Natural killer cell (primary cell): ENCODE measurements around the gene CROCC2. TPM values are rescaled to one million over a fixed set of nuclear protein-coding genes. Genes with fewer than 3 reads are reported as not detected.

Source experiments
- ATAC-seq, 3 donors: fragments of 150-1000 bp in 2 of 3; fragments of 200-7000 bp in 1 of 3; cut with Tn5 transposase; 1 replicate in 1 of 3; 2 replicates in 2 of 3; pipeline ENCODE4 v1.10.0; 2021; ENCODE audit warnings: mild to moderate bottlenecking in 2 of 3, moderate library complexity in 2 of 3
- DNase-seq, 2 donors: peaks; one replicate each; pipeline versions ENCODE4 v3.0.0 to v3.0.0-alpha.2; 2013 to 2021; ENCODE audit warnings: mixed read lengths in 1 of 2
- H3K27ac ChIP-seq: one replicate; pipeline ENCODE4 v1.5.1; 2013; ENCODE audit warnings: mild to moderate bottlenecking, low read length
- H3K27me3 ChIP-seq: one replicate; pipeline ENCODE4 v1.6.1; 2013; ENCODE audit warnings: low read length; ENCODE audit not compliant: control insufficient read depth, insufficient read depth
- H3K36me3 ChIP-seq: one replicate; pipeline ENCODE4 v1.6.1; 2013; ENCODE audit warnings: low read length; ENCODE audit not compliant: control insufficient read depth, insufficient read depth
- H3K4me1 ChIP-seq: one replicate; pipeline ENCODE4 v1.6.1; 2013; ENCODE audit warnings: low read length; ENCODE audit not compliant: control insufficient read depth, insufficient read depth
- H3K4me3 ChIP-seq: one replicate; pipeline ENCODE4 v1.5.1; 2013; ENCODE audit warnings: low read length
- H3K9me3 ChIP-seq: one replicate; pipeline ENCODE4 v1.6.1; 2013; ENCODE audit warnings: low read length; ENCODE audit not compliant: control insufficient read depth, insufficient read depth
- H3K27ac Mint-ChIP-seq, 2 donors: one replicate each; pipeline ENCODE4 v1.8.0; 2022; ENCODE audit warnings: mild to moderate bottlenecking in 2 of 2, mixed read lengths in 2 of 2, moderate library complexity in 1 of 2
- H3K27me3 Mint-ChIP-seq, 2 donors: one replicate each; pipeline ENCODE4 v1.8.0; 2022; ENCODE audit warnings: low read depth in 2 of 2, mixed read lengths in 2 of 2
- H3K36me3 Mint-ChIP-seq: one replicate; pipeline ENCODE4 v1.8.0; 2022; ENCODE audit warnings: mixed read lengths
- H3K4me1 Mint-ChIP-seq, 2 donors: one replicate each; pipeline ENCODE4 v1.8.0; 2022; ENCODE audit warnings: mixed read lengths in 2 of 2
- H3K4me3 Mint-ChIP-seq: one replicate; pipeline ENCODE4 v1.8.0; 2022; ENCODE audit warnings: mild to moderate bottlenecking, moderate library complexity, mixed read lengths
- H3K9me3 Mint-ChIP-seq, 2 donors: one replicate each; pipeline ENCODE4 v1.8.0; 2022; ENCODE audit warnings: mixed read lengths in 2 of 2
- CTCF ChIP-seq: fragments of 200-600 bp; IDR thresholded peaks from one replicate; pipeline ENCODE4 v1.8.0; 2022; ENCODE audit warnings: antibody characterized with exemption
- WGBS: methylation state at CpG from one replicate; pipeline ENCODE4 v1.1.7; 2013; ENCODE audit warnings: missing lambda C conversion rate; ENCODE audit not compliant: insufficient coverage; 5-methylcytosine and 5-hydroxymethylcytosine counted together
- intact Hi-C: fragments of 100-400 bp; cut with micrococcal nuclease; formaldehyde crosslinking; loops from one replicate; pipeline ENCODE4 v1.14.2; 2022
- total RNA-seq, 4 donors: library from RNA; stranded (reverse); fragments of 120-200 nt in 1 of 4; gene quantifications; one replicate each; pipeline versions ENCODE4 v1.2.3 to v1.2.4, GENCODE V29; 2013 to 2022

The CROCC2 gene
- total RNA-seq, 3 donors from 2014 or later (not counting 1 experiment from before 2014, with no cell fraction given) = 0.14 TPM; not detected in 2

- Mint-ChIP-seq H3K36me3 (no peaks in the 10 kb centered on the region), H3K27ac (no peak overlapping the region), H3K27me3 (no peaks in the 10 kb centered on the region), H3K9me3 (no peaks in the 10 kb centered on the region), H3K4me1 (no peaks in the 10 kb centered on the region), H3K4me3 (no peak overlapping the region)
- Histone ChIP-seq H3K9me3 (no peaks in the 10 kb centered on the region), H3K4me3 (no peak overlapping the region), H3K36me3 (no peaks in the 10 kb centered on the region), H3K27me3 (no peaks in the 10 kb centered on the region), H3K4me1 (peaks cover 7% of the 10 kb centered on the region), H3K27ac (no peak overlapping the region)
- ATAC-seq = no peak
- intact Hi-C loops = no loop called here
- DNase-seq = no peak
- no peak for TF ChIP-seq CTCF
- 81% methylated on average over 20 of the region's 20 CpGs for WGBS
Measured at GRCh38 chr2:240891492-240892340, 14.4 kb upstream of the CROCC2 start.

DNA sequence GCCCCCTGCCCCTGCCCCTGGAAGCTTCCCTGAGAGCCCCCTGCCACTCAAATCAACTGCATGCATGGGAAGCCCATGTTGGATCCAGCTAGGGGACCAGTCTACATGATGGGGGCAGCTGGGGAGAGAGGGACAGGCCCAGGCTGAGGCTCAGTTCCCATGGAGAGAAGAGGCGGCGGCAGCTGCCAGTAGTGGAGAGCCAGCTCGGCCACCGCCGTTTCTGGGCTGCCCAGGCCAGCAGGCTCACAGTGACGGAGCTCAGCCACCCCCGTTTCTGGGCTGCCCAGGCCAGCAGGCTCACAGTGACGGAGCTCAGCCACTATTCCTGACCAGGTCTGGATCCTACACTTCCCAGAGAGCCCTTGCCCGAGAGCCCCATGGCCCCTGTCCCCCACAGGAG, 13.8 kb upstream of the CROCC2 start:
- no peak overlapping the region for H3K27ac ChIP-seq
- no peaks in the 10 kb centered on the region for H3K27me3 ChIP-seq
- TF ChIP-seq CTCF = no peak
- Mint-ChIP-seq H3K9me3 (no peaks in the 10 kb centered on the region), H3K4me3 (no peak overlapping the region), H3K36me3 (no peaks in the 10 kb centered on the region), H3K27ac (no peak overlapping the region), H3K4me1 (no peaks in the 10 kb centered on the region), H3K27me3 (no peaks in the 10 kb centered on the region)
- no peak overlapping the region for H3K4me3 ChIP-seq
- DNase-seq (no peak), ATAC-seq (no peak)
- intact Hi-C loops = no loop called here
- peaks cover 7% of the 10 kb centered on the region for H3K4me1 ChIP-seq
- no peaks in the 10 kb centered on the region for H3K36me3 ChIP-seq
- no peaks in the 10 kb centered on the region for H3K9me3 ChIP-seq
- 87% methylated on average over 9 of the region's 9 CpGs for WGBS

DNA sequence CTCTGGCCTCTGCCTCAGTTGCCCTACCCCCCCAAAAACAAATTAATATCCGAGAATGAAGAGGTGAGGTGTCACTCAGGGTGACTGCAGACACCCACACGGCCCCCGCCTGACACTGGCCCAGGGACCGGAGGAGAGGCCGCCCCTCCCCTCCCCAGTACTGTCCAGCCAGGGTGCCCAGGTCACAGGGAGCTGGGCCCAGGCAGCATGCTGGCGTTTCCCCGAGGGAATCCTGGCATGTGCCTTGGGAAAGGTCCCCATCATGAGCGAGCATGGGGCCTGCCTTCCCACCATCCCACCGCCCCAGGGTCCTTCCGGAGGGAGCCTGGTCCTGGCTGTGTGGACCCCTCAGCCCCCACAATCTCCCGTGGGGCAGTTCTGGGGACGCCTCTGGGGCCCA, 13.2 kb upstream of the CROCC2 start:
- H3K4me3 Mint-ChIP-seq = no peak overlapping the region
- Histone ChIP-seq H3K9me3 (no peaks in the 10 kb centered on the region), H3K27ac (no peak overlapping the region), H3K4me3 (no peak overlapping the region), H3K4me1 (peaks cover 7% of the 10 kb centered on the region), H3K36me3 (no peaks in the 10 kb centered on the region), H3K27me3 (no peaks in the 10 kb centered on the region)
- H3K36me3 Mint-ChIP-seq = no peaks in the 10 kb centered on the region
- no peak for TF ChIP-seq CTCF
- H3K27me3 Mint-ChIP-seq = no peaks in the 10 kb centered on the region
- ATAC-seq = no peak
- 80% methylated on average over 12 of the region's 12 CpGs for WGBS
- no peak for DNase-seq
- no peaks in the 10 kb centered on the region for H3K9me3 Mint-ChIP-seq
- H3K27ac Mint-ChIP-seq = no peak overlapping the region
- no peaks in the 10 kb centered on the region for H3K4me1 Mint-ChIP-seq
- intact Hi-C loops = no loop called here
